ENCODE results near the gene CHADL.

DNA sequence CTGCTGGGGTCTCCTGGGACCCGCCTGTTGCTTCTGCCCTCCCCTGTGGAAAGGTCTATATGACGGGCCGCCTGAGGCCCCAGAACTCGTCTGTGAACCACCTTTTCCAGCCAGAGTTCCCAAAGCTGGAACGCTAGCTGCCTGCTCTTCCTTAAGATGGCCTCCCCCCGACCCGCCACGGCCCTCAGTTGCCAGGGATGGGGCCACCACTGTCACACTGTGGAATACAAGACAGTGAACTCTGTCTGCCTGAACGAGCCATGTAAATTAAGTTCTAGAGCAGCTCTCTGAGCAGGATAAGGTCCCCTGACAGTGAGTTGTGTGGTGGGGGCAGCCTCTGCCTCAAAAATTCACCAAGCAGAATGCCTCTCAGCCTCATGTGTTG is 10.3 kb downstream of the CHADL start:
- no peak for TF ChIP-seq GATA2 (IDR thresholded peaks at IDR 0.05; ENCODE audit: low read depth, low read length)
- TF ChIP-seq GATA3 (IDR thresholded peaks at IDR 0.05; ENCODE audit: low read depth, low read length) = no peak

All from SH-SY5Y (cell line).